GM18519 (cell line): ENCODE measurements around the gene SLC34A1.

ENCODE experiments used
- ATAC-seq: cut with Tn5 transposase; IDR thresholded peaks from one replicate; pipeline ENCODE4 v1.9.1; 2021; ENCODE audit warnings: mild to moderate bottlenecking, moderate library complexity; ENCODE audit not compliant: unreplicated experiment, low FRiP score

SLC34A1 gene

DNA sequence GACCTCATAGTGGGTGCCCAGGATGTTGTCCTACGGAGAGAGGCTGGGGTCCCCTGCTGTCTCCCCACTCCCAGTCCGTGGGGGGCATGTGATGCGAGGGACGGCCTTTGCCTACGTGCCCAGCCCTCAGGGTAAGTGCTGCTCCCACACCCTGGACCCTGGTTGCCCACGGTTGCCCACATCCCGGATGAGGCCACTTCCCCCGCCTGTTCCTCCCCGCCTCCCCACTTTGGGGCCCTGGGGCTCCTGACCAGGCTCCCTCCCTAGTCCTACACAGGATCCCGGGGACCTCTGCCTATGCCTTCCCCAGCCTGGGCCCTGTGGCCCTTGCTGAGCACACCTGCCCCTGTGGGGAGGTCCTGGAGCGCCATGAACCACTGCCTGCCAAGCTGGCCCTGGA lies 1.5 kb downstream of the SLC34A1 start:
- ATAC-seq, result no peak

DNA sequence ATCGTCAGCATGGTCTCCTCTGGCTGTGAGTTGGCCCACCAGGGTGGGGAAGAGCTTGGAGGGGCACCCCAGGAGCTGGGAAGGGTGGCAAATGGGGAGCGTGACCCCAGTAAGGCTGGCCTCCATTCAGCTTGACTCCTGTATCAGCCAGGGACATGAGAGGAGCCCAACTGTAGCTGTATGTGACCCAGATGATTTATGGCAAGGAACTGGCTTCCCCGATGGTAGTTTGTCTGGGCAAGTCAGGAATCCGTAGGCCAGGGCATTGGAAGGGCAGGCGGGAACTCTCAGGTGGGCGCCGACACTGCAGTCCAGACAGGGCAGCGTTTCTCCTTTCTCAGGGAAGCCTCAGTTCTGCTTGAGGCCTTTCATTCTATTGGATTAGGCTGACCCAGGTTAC lies 2.3 kb downstream of the SLC34A1 start:
- ATAC-seq, result no peak

DNA sequence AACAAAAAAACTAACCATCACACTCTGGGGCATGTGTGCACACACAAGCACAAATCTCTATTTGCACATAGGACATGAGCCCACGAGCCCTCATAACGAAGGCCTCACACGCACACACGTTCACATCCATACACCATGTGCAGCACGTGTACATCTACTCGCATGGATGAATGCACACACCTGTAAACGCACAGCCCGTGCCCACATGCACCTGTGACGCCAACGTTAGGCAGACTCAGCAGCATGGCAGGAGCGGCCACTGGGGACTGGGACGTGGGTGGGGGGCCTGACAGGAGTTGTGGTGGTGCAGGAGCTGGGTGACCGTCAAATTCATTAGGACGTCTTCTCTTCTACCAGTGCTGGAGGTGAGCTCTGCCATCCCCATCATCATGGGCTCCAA lies 3.2 kb downstream of the SLC34A1 start:
- ATAC-seq, result no peak

DNA sequence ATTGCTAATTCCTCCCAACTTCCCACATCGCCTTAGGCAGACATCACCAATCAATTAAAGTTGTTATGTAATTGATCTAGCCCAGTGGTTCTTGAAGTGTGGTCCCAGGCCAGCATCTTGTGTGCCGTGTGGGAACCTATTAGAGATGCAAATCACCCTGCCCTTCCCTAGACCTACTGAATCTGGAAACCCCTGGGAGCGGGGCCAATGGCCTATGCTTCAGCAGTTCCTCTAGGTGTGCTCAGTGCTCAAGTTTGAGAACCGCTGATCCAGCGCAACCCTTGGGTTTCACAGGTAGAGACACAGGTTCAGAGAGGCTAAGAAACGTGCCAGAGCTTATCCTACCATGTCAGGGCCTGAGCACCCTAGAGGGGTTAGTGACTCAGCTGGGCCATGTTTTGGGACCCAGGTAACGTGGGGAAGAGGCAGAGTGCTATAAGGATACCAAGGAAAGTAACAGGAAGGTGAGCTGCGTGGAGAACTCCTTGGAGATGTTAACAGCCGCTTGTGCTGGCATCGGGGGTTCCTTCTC lies 4.4 kb downstream of the SLC34A1 start:
- ATAC-seq, result no peak

DNA sequence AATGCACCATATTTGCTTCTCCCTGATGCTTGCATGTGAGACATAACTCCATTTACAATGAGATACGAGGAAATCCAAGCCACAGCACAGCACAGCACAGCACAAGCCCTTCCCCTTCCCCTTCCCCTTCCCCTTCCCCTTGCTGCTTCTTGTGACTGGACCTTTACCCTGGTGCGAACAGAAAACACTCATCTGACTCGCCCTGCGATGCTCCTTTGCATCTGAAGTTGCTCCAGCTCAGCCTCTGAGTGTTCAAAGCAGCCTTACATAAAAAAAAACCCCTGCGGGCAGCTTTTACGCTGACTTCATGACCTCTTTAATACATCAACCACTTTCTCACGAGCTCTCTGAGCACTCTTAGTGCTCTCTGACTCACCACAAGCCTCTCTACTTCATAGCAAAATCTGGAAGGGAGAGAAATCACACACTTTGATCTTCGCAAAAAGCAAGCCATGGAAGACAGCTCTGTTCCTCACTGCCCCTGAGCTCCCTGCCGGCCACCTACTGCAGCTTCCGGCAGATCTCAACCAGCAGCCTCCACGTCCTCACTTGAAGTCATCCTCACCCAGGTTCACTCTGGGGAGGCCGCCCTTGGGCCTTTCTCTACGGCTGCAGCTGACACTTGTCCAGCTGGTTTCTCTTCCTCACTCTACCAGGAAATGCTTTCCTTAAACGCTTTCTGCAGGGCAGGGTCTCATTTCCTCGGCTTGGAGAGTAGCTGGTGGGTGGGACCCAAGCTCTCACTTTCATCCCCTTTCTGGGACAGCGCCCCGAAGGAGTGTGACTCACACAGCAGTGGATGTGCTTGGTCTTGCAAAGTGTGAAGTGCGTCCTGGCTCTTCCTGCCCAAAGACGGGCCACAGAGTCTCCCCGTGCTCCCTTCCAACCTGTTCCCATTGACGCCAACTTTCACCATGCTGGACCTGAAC lies 5.3 kb downstream of the SLC34A1 start:
- ATAC-seq, result no peak

DNA sequence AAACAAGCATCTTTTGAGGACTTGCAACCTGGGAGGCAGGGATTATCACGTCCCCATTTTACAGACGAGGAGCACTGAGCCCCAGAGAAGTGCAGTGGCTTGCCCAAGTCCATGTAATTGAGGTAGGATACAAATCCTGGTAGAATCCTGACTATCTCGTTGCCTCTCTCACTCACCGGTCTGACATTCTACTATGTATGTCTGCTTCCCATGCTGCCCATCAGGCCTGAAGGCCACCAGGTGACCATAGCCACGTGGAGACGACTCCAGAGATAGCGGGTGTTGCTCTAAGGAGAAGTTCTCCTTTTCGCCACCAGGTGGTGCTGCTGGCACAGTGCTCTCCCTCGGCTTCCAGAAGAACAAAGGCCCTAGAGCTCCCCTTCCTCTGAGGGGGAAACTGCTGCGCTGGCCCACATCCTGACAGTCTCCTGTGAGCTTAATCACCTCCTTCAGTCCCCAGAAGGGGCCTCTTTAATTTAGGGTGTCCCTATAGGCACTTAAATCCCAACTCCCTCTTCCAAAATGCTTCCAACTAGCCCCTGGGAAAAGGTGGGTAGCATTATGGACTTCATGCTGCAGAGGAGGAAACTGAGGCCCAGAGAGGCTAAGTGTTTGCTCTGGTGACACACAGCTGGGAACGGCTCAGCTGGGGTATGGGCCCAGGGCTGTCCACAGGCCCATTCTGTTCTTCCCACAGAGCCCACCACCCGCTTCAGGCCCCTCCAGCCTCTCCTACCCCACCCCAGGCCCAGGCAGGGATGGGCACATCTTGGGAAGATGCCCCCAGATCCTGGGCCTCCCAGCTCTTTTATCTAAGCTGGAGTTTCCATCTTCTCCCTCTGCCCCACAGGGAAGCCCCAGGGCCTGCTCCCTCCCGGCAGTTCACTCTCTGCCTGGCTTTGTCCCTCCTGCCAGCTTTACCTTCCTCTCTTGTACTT lies 6.4 kb downstream of the SLC34A1 start:
- no peak for ATAC-seq

DNA sequence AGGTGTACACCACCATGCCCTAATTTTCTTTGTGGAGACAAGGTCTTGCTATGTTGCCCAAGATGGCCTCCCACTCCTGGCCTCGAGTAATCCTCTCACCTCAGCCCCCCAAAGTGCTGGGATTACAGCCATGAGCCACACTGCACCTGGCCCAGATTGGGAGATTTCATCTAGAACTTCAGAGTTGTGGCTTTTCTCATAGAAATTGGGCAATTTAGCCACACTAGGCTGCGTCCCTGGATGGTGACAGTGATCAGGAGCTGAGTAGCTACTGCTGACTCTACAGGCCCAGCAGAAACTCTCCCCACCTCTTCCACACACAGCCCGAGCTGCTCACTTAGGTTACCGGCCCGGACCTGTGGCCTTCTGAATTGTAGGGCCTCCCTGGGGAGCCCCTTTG lies 8.5 kb downstream of the SLC34A1 start:
- no peak for ATAC-seq

DNA sequence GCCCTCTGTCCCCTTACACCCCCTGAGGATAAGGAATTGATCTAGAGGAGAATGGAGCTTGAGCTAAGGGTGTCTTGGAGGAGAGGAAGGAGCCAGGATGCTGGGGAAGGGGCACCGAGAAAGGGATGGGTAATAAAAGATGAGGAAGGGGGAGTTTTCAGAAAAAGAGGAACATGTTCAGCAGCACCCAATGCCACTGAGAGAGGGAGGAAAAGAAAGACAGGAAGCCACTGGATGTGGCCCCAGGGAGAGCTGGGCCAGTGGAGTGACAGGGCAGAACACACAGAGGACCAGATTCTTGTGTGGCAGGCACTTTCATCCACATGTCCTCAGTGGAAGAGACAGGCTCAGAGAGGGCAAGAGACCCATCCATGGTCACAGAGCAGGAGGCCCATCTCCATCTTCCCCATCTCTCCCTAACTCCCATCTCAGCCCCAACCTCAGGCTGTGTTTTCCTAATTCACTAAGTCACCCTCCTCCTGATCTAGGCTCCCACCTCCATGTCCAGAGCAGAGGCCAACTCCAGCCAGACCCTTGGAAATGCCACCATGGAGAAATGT lies 9.1 kb downstream of the SLC34A1 start:
- no peak for ATAC-seq

DNA sequence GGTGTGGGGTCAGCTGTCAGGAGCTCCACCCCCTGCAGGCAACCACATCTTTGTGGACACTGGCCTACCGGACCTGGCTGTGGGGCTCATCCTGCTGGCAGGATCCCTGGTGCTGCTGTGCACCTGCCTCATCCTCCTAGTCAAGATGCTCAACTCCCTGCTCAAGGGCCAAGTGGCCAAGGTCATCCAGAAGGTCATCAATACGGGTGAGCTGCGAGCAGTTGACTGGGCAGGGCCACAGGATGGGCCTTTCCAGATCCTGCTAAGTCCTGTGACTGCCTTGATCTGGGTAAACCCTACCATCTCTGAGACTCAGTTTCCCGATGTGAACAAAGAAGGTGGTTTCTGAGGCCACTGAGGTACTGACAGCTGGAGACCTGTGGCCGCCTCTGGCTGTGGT lies 9.8 kb downstream of the SLC34A1 start:
- no peak for ATAC-seq

DNA sequence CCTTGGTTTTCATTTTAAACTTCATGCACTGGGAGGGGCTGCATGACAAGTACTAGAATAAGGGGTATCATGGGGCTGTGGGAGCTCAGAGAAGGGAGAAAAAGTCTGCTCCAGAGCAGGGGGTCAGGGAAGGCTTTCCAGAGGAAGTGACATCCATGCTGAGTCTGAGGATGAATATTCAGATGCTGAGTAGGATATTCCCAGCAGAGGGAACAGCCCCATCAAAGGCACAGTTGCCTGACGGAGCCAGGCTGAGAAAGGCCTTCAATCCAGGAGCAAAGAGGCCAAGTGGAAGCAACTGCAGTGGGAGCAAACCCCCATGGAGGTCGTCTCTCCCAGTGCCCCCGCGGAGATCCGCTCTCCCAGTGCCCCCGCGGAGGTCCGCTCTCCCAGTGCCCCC lies 11.8 kb downstream of the SLC34A1 start:
- no peak for ATAC-seq

DNA sequence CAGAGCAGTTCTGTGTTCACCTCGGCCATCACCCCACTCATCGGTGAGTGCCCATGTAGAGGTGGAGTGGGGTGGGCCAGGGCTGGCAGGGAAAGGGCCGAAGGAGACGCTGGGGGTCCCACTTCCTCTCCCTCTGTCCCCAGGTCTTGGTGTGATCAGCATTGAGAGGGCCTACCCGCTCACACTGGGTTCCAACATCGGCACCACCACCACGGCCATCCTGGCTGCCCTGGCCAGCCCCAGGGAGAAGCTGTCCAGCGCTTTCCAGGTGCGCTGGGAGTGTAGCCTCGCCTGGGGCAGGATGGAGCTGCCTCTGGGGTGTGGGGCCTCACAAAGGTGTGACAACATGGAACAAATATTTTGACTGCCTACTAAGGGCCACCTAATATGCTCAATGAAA lies 12.6 kb downstream of the SLC34A1 start:
- ATAC-seq, result no peak

DNA sequence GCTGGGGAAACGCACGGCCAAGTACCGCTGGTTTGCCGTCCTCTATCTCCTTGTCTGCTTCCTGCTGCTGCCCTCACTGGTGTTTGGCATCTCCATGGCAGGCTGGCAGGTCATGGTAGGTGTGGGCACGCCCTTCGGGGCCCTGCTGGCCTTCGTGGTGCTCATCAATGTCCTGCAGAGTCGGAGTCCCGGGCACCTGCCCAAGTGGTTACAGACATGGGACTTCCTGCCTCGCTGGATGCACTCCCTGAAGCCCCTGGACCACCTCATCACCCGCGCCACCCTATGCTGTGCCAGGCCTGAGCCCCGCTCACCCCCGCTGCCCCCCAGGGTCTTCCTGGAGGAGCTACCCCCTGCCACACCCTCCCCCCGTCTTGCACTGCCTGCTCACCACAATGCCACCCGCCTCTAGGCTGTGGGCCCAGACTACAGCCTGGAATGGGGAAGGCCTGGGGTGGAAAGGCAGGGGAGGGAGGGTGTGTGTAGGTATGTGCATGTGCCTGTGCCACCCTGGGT lies 13.7 kb downstream of the SLC34A1 start:
- ATAC-seq, result no peak

DNA sequence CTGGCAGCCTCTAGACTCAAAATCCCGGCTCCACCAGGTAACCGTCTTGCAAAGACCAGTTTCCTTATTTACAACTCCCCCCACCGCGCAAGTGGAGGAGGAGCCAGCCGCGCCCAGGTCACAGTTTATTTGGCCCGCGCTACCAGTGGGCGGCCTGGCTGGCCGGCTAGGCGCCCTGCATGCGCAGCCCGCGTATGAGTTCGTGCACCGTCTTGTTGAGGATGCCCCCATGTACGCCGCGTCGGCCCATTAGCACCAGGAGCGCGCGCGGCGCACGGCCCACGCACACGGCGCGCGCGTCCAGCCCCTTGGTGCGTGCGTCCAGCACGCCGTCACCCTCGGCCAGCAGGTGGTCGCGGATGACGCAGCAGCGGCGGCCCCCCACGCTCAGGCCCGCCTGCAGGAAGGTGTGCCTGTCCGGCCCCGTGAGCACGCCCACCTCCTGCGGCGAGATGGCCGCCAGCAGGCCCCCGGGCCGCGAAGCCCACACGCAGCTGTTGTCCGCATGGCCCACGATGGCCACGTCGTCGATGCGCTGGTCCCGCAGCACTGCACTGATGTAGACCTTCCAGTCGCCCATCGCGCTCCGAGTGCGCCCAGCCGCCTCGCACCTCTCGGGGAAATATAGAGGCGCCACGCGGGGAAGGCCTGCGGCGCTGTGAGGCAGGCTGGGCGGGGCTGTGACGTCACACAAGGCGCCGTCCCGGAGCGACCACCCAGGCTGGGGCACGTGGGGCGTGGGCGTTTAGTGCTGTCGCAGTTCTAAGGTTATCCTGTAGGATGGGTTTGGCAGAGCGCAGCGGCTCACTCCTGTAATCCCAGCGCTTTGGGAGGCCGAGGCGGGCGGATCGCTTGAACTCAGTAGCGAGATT lies 16.0 kb downstream of the SLC34A1 start, which contains the start of gene PFN3:
Gene PFN3, minus strand, starts transcription at position 665 of the 872 bp plus-strand sequence. Its CDS starts 85 bp downstream, at position 580.
- ATAC-seq, result no peak

DNA sequence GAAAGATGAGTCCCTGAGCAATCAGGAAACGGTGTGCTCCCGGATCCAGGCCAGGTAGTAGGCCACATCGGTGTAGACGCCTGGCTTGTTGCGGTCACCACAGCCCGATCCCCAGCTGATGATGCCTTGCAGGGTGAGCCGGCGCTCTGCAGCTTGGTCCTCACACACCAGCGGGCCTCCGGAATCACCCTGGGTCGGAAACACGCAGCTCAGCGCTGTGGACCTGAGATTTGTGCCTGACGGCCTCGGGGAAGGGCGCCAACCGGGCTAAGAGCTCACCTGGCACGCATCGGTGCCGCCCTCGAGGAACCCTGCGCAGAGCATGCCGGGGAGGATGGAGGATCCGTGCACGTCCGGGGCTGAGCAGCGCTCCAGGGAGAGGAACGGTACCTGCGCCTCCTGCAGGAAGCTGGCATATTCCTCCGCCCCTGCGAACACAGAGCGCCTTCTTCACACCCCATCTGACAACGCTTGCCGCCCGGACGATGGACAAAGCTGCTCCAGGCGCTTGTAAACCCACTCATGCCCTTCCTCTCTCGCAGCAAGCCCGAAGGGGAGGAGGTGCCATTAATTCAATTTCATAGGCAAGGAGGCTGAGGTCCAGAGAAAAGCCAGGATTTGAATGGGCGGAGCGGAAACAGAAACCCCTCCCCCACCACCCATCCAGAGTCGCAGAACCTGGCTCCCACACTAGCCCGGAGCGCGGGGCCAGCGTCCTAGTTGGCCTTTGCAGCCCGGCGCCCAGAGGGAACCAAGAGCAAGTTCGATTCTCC lies 18.2 kb downstream of the SLC34A1 start:
- ATAC-seq, result no peak

DNA sequence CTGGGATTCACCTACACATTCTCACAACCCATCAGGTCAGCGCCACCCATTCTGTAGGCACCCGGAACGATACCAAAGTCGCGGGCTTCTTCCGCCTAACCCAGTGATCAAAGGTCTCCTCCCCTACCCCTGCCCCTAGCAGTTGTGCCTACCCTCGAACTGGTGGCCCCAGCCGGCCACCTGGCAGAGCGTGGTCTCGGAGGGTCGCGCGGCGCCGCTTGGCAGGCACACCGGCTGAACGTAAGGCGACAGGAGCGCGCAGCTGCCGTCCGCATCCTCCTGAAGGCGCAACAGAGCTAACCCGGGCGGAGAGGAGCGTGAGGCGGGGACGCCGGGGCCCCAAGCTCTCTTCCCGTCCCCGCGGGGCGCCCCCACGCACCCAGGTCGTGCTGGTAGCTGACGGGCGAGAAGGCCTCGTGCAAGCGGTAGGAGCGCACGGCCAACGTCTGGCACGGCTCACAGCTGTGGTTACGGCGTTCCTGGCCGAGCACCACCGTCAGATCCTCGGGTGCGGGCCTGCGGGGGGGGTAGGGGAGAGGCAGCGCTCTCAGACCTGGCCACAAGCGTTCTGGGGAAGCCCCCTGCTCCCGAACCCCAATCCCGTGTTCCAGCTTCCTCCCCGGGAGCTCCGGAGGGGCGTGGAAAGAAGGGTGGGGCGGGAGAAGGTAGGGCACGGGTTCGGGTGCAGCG lies 19.0 kb downstream of the SLC34A1 start:
- ATAC-seq, result peak; percentile 5

DNA sequence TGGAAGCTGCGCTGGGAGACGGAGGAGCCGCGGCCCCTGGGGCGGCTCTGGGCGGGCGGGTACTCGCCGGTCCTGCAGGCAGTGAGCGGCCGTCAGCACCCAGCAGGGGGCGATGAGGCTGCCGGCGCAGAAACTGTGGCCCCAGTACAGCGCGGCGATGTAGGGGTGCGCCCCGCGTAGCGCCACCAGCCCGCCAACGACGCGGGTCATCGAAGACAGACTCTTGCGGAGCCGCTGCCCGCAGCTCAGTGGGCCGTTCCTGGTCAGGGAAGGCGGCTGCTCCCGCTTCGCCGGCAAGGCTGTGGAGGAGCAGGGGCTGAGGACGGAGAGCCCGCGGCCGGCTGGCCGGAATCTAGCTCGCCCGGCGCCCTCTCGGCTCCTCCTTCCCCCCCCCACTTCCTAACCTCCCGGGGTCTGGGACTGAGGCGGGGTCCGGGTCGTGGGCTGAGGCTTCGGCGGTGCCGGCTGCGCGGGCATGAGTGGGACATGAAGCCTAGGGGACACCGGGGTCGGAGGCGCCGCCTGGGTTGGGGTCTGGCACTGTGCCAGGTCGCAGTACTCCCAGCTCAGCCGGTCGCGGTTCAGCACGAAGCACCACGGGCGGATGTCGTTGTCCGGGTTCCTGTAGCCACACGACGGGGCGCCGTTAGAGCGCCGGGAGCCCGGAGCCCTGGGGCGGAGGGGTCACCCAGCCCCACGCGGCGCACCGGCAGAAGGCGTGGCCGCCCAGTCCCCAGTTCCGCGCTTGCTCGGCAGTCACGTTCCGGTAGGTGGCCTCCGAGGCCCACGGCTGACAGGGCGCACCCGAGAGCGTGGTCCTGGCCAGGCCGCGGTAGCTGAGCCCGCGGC lies 19.8 kb downstream of the SLC34A1 start:
- ATAC-seq, result peak; percentile 45

DNA sequence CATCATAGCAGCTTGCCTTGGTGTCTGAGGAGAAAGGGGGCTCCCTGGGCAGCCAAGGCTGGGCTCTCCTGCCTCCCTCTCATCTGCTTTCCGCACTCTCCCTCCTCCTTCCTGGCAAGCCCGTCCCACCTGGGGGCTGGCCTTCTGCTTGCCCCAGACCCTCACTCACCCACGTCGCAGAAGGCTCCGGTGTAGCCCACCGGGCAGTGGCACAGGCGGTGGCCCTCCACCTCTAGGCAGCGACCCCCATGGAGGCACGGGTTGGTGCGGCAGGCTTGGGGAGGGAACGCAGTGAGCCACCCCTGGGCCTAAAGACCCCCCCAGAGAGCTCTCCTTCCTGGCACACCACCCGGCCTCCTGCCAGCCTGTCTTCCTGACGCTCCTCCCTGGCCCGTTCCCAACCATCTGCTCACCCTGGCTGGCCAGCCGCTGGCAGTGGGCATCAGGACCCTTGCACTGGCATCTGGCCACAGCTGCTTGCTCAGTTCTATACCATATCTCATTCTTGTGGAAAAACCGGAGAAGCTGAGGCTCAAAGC lies 20.5 kb downstream of the SLC34A1 start:
- ATAC-seq, result no peak
